Stimulated activated effector memory CD8-positive, alpha-beta T cell treated with anti-CD3 and anti-CD28 coated beads, Interleukin-12 subunit alpha, Interleukin-12 subunit beta, amount 100 ng/mL, for 72 hours (primary cell): ENCODE results near the gene LEKR1.
A peak's percentile ranks its signal among the peaks of the same experiment; 100 is the strongest.

Experiments used
- ATAC-seq: fragments of 150-1000 bp; cut with Tn5 transposase; 2 replicates; pipeline ENCODE4 v1.10.0; 2021
- DNase-seq, 2 donors: peaks; one replicate each; pipeline ENCODE4 v3.0.0; 2021 to 2022; ENCODE audit warnings: low spot score in 2 of 2
- H3K27ac Mint-ChIP-seq: one replicate; pipeline ENCODE4 v1.8.0; 2022; ENCODE audit warnings: mild to moderate bottlenecking, mixed read lengths
- H3K36me3 Mint-ChIP-seq: one replicate; pipeline ENCODE4 v1.8.0; 2022; ENCODE audit warnings: mild to moderate bottlenecking, mixed read lengths
- H3K4me1 Mint-ChIP-seq: one replicate; pipeline ENCODE4 v1.8.0; 2022; ENCODE audit warnings: mixed read lengths
- H3K4me3 Mint-ChIP-seq: one replicate; pipeline ENCODE4 v1.8.0; 2022; ENCODE audit warnings: mild to moderate bottlenecking, mixed read lengths
- H3K9me3 Mint-ChIP-seq: one replicate; pipeline ENCODE4 v1.8.0; 2022; ENCODE audit warnings: mixed read lengths

Gene LEKR1

DNA sequence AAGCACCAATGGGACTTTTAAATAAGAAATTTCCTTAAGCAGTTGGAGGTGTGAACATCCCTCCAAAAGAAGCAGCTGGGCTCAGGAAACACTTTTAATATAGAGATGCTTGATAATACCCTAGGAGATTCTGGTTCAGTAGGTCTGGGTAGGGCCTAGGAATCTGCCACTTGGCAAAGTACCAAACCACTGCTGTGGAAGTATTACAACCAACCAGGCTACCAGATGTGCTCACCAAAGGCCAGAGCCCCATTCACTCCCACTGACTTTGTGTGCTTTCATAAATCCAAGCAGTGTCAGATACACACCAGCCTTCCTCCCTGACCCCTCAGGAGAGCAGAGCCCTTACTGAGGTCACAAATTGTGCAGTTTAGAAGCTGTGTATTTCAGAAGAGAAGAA lies 171.2 kb downstream of the LEKR1 start:
- Mint-ChIP-seq H3K4me3 (no peak overlapping the region), H3K9me3 (no peaks in the 10 kb centered on the region), H3K4me1 (no peaks in the 10 kb centered on the region), H3K36me3 (no peaks in the 10 kb centered on the region), H3K27ac (no peak overlapping the region)
- no peak for ATAC-seq
- no peak for DNase-seq

- Mint-ChIP-seq H3K4me3 (no peak overlapping the region), H3K9me3 (peaks cover 3% of the 10 kb centered on the region), H3K36me3 (no peaks in the 10 kb centered on the region), H3K4me1 (no peaks in the 10 kb centered on the region), H3K27ac (no peak overlapping the region)
- DNase-seq (no peak), ATAC-seq (no peak)
These were observed 175.2 kb downstream of the LEKR1 start for GRCh38 chr3:157001221-157001957.

DNA sequence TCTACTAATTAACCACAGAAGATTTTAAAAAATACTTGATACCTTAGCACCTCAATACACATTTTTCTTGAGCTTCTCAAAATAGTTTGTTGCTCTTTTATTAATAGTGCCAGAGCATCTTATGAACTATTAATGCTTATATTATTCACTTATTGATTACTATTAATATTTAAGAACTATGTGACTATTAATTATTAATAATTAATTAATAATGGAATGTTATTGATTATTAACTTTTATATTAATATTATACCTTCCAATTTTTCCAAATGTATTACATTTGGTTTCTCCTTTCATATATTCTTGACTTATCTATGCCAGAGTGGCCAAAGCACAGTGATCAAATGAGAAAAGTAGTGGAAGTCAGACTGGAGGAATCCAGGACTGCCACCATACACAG lies 195.5 kb downstream of the LEKR1 start:
- DNase-seq (no peak), ATAC-seq (no peak)
- peaks cover 8% of the 10 kb centered on the region for H3K4me1 Mint-ChIP-seq
- H3K4me3 Mint-ChIP-seq, result no peak overlapping the region
- no peak overlapping the region for H3K27ac Mint-ChIP-seq
- no peaks in the 10 kb centered on the region for H3K9me3 Mint-ChIP-seq
- H3K36me3 Mint-ChIP-seq, result no peaks in the 10 kb centered on the region

DNA sequence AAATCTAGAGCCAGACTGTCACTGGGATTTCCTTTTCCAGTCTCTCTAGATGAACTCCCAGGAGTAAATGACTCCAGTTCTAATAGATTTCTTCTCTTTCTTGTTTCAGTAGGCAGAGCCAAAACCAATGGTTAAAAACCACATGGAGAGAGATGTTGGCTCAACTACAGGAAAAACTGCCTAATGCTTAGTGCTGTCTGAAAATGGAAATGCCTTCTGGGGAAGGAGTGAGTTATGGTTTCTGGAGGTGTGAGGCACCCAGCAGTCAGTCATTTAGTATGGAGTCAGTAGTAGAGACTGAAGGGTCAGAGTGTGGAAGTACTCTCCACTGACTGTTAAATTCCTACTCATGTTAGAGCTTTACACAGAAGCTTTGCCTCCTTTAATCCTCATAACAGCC lies 197.1 kb downstream of the LEKR1 start:
- H3K9me3 Mint-ChIP-seq, result no peaks in the 10 kb centered on the region
- DNase-seq (no peak), ATAC-seq (no peak)
- peaks cover 8% of the 10 kb centered on the region for H3K4me1 Mint-ChIP-seq
- no peaks in the 10 kb centered on the region for H3K36me3 Mint-ChIP-seq
- H3K4me3 Mint-ChIP-seq, result no peak overlapping the region
- no peak overlapping the region for H3K27ac Mint-ChIP-seq

- H3K9me3 Mint-ChIP-seq, result no peaks in the 10 kb centered on the region
- peaks cover 8% of the 10 kb centered on the region for H3K4me1 Mint-ChIP-seq
- no peak overlapping the region for H3K4me3 Mint-ChIP-seq
- H3K27ac Mint-ChIP-seq, result no peak overlapping the region
- DNase-seq (no peak), ATAC-seq (no peak)
- no peaks in the 10 kb centered on the region for H3K36me3 Mint-ChIP-seq
These were observed 199.9 kb downstream of the LEKR1 start for GRCh38 chr3:157026091-157026490.

- H3K27ac Mint-ChIP-seq, result no peak overlapping the region
- DNase-seq, result no peak
These were observed 201.9 kb downstream of the LEKR1 start for GRCh38 chr3:157027861-157028745.

GRCh38 chr3:157029365-157029790 lies 203.2 kb downstream of the LEKR1 start:
- Mint-ChIP-seq H3K27ac (no peak overlapping the region), H3K4me3 (no peak overlapping the region), H3K36me3 (no peaks in the 10 kb centered on the region), H3K4me1 (peaks cover 7% of the 10 kb centered on the region), H3K9me3 (no peaks in the 10 kb centered on the region)
- DNase-seq (no peak), ATAC-seq (no peak)

More at GRCh38 chr3:157027861-157028745, 201.9 kb downstream of the LEKR1 start:
- Mint-ChIP-seq H3K4me1 (peaks cover 4% of the 10 kb centered on the region), H3K9me3 (no peaks in the 10 kb centered on the region), H3K4me3 (no peak overlapping the region), H3K36me3 (no peaks in the 10 kb centered on the region)
- ATAC-seq, result no peak

DNA sequence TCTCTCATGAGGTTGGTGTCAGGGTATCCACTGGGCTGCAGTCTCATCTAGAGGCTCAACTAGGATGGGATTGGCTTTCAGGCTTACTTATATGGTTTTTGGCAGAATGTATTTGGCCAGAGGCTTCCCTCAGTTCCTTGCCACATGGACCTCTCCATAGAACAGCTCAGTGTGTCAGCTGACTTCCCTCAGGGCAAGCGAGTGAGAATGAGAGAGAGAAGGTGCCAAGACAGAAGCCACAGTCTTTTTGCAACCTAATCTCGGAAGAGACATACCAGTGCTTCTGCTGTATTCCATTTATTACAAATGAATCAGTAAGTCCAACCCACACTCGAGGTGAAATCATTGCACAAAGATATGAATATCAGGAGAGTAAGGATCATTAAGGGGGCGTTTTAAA lies 204.6 kb downstream of the LEKR1 start:
- no peak for ATAC-seq
- Mint-ChIP-seq H3K36me3 (no peaks in the 10 kb centered on the region), H3K9me3 (no peaks in the 10 kb centered on the region), H3K4me3 (no peak overlapping the region), H3K4me1 (peaks cover 7% of the 10 kb centered on the region), H3K27ac (no peak overlapping the region)
- DNase-seq, result no peak

DNA sequence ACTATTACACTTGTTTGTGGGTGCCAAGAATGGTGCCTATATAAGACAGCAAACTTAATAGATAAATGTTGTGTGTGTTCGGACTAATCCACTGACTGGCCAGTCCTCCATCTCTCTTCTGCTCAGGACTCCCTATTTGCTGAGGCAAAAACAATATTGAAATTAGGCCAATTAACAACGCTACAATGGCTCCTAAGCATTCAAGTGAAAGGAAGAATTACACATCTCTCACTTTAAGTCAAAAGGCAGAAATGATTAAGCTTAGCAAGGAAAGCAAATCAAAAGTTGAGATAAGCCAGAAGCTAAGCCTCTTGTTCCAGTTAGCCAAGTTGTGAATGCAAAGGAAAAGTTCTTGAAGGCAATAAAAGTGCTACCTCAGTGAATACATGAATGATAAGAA lies 206.8 kb downstream of the LEKR1 start:
- H3K4me3 Mint-ChIP-seq, result no peak overlapping the region
- peaks cover 7% of the 10 kb centered on the region for H3K4me1 Mint-ChIP-seq
- no peaks in the 10 kb centered on the region for H3K36me3 Mint-ChIP-seq
- DNase-seq (no peak), ATAC-seq (peak; percentile 68)
- peaks cover 3% of the 10 kb centered on the region for H3K9me3 Mint-ChIP-seq
- H3K27ac Mint-ChIP-seq, result no peak overlapping the region

- DNase-seq, result no peak
- Mint-ChIP-seq H3K4me3 (no peak overlapping the region), H3K4me1 (no peaks in the 10 kb centered on the region), H3K27ac (no peak overlapping the region), H3K36me3 (no peaks in the 10 kb centered on the region), H3K9me3 (peaks cover 3% of the 10 kb centered on the region)
- ATAC-seq, result no peak
These were observed 214.3 kb downstream of the LEKR1 start for GRCh38 chr3:157040456-157040855.

- Mint-ChIP-seq H3K4me3 (no peak overlapping the region), H3K27ac (no peak overlapping the region), H3K36me3 (no peaks in the 10 kb centered on the region), H3K4me1 (no peaks in the 10 kb centered on the region), H3K9me3 (no peaks in the 10 kb centered on the region)
- ATAC-seq, result no peak
- no peak for DNase-seq
These were observed 216.1 kb downstream of the LEKR1 start for GRCh38 chr3:157042226-157042625.

DNA sequence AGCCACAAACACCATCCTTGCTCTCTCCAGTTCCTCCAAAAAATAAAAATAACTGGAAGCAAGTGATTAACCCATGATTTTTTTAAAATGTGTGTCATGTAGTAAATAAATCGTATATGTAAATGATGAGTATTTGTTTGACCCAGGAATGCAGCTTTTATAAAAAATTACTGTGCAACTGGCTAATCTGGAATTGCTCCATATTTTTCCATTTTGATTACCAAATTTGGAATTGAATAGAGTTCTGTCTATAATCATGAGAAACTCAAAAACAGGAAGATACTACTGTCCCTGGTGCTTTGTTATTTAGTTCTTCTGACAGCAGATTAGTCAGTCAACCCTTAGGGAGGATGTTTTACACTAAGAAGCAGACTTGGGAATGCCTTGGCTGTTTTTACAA lies 217.6 kb downstream of the LEKR1 start:
- DNase-seq, result no peak
- Mint-ChIP-seq H3K9me3 (no peaks in the 10 kb centered on the region), H3K4me3 (no peak overlapping the region), H3K27ac (no peak overlapping the region), H3K36me3 (no peaks in the 10 kb centered on the region), H3K4me1 (no peaks in the 10 kb centered on the region)
- ATAC-seq, result no peak

GRCh38 chr3:157045238-157045850 lies 219.2 kb downstream of the LEKR1 start:
- no peak overlapping the region for H3K4me3 Mint-ChIP-seq
- H3K36me3 Mint-ChIP-seq, result no peaks in the 10 kb centered on the region
- H3K4me1 Mint-ChIP-seq, result no peaks in the 10 kb centered on the region
- no peak overlapping the region for H3K27ac Mint-ChIP-seq
- DNase-seq (no peak), ATAC-seq (no peak)
- H3K9me3 Mint-ChIP-seq, result no peaks in the 10 kb centered on the region

DNA sequence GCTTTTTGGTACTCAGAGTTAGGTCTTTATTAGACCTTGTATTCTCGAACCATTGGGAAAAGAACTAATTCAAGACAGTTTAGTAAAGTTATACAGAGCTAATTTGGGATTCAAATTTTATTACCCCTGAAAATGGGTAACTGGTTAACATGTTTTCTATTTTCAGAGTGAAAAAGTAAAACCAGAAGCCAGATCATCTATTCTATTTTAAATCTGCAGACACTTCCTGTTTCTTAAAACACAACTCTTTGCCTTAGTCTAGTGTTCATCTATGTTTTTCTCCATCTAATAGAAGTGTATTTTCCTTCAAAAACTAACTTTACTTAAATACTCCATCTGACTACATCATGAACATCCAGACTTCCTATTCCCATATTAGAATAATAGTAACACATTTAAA lies 220.4 kb downstream of the LEKR1 start:
- Mint-ChIP-seq H3K4me1 (no peaks in the 10 kb centered on the region), H3K4me3 (no peak overlapping the region), H3K27ac (no peak overlapping the region), H3K9me3 (no peaks in the 10 kb centered on the region), H3K36me3 (no peaks in the 10 kb centered on the region)
- no peak for ATAC-seq
- no peak for DNase-seq

- DNase-seq (no peak), ATAC-seq (no peak)
- Mint-ChIP-seq H3K4me1 (no peaks in the 10 kb centered on the region), H3K36me3 (no peaks in the 10 kb centered on the region), H3K4me3 (no peak overlapping the region), H3K9me3 (no peaks in the 10 kb centered on the region), H3K27ac (no peak overlapping the region)
These were observed 224.9 kb downstream of the LEKR1 start for GRCh38 chr3:157051055-157051454.

DNA sequence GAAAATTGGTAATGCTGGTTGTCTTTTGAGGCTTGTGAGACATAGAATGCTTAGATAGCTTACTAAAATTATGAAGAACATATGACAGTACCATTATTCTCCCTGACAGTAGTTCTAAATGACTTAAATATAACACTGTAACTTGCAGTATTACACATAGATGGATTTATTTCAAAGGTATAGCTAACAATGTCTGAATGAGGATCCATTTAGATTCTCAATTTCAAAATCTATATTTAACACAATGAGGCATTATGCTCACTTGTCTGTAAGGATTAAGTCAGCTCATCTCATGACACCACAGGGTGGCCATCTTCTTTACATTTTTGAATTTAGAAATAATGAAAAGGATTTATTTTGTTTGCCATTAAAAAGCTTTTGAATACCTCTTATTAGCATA lies 225.4 kb downstream of the LEKR1 start:
- DNase-seq (no peak), ATAC-seq (no peak)
- H3K9me3 Mint-ChIP-seq, result no peaks in the 10 kb centered on the region
- no peaks in the 10 kb centered on the region for H3K36me3 Mint-ChIP-seq
- H3K4me3 Mint-ChIP-seq, result no peak overlapping the region
- no peaks in the 10 kb centered on the region for H3K4me1 Mint-ChIP-seq
- H3K27ac Mint-ChIP-seq, result no peak overlapping the region
